NCI-H748 (cell line): ENCODE results near the gene LENG8.

Experiments used
- DNase-seq: peaks from one replicate; lab custom pipeline; 2025; ENCODE audit not compliant: unreplicated experiment; lab: John Stamatoyannopoulos, UW

LENG8 gene

DNA sequence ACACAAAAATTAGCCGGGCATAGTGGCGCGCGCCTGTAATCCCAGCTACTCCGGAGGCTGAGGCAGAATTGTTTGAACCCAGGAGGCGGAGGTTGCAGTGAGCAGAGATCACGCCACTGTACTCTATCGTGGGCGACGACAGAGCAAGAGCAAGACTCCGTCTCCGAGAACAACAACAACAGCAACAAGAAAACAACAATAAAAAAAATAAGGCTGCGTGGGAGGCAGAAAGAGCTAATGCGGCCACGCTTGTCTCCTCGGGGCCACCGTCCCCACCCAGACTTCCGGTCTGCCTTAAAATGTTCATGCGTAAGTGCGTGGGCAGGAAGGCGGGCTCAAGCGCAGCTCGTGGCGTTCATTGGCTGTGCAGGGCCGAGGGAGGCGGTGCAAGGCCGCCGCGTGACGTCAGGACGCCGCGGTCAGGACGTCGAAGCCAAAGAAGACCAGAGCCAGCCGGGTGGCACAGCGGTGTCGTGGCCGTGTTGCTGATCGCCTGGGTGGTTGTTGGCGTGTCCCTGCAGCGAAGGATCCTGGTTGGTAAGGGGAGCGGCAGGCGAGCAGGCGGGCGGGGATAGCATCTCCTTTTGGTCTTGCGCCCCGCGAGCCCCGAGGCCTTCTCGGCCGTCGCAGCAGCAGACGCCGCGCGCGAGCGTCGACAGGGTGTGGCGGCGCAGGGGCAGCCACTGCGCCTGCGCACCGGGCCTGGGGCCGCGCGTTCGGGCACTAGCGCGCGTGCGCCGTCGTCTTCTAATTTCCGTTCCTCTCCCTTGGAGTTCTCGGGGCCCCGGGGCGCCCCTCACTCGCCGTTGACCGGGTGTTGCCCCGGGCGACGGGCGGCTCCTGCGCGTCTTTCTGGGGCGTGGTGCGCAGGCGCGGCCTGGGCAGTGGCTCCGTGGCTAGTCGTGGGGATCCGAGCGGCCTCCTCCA lies at the start of gene LENG8:
Gene LENG8, plus strand, starts transcription at position 426 of the 927 bp plus-strand sequence. CDS start 2,146 bp downstream, outside the sequence.
- DNase-seq = peak; percentile 98

DNA sequence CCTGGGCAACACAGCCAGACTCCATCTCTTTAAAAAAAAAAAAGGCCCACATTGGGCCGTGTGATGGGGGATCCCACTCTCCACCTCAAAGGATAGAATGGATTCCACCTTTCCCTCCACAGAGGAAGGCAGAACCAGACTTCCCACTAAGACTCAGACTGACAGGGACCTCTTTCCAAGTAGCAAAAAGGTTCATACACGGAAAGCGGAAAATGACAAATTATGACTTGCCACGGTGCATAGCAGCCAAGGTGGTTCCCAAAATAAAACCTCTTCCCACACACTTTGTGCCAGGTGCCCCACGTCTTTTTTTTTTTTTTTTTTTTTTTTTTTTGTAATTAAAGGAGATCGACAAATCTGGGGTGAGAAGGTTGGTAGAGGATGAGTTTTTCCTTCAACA lies 48.1 kb upstream of the LENG8 start:
- DNase-seq = no peak

DNA sequence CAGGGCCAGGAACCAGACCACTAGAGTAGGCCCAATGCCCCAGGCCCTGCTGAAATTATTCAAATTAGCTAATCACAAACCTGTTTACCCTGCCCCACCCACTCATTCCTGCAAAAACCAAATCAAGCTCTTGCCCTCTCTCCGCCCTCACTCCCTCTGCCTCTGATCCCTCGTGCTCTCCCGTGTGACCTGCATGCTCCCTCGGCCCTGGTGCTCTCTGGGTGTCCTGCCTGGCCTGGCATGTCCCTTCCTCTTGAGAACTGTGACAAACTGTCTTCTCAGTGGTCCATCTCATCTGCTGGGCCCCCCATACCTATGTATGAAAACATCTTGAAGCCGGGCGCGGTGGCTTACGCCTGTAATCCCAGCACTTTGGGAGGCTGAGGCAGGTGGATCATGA lies 45.9 kb upstream of the LENG8 start:
- no peak for DNase-seq

DNA sequence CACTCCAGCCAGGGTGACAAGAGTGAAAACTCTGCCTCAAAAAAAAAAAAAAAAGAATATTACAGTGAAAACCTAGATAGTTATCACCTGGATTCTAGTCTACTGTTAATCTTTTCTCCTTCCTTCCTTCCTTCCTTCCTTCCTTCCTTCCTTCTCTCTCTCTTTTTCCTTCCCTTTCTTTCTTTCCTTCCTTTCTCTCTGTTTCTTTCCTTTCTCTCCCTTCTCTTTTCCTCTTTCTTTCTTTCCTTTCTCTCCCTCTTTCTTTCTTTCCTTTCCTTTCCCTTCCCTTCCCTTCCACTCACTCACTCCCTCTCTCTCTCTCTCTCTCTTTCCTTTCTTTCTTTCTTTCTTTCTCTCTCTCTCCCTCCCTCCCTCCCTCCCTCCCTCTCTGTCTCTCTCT lies 43.4 kb upstream of the LENG8 start:
- DNase-seq = no peak

DNA sequence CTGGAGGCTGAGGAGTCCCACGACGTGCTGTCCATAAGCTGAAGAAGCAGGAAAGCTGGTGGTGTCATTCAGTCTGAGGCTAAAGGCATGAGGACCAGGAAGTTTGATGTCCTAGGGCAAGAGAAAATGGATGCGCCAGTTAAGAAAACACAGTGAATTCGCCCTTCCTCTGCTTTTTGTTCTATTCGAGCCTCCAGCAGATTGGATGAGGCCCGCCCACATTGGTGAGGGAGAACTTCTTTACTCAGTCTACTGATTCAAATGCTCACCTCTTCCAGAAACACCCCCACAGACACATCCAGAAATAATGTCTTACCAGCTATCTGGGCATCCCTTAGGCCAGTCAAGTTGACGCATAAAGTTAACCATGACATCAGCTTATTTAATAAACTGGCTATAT lies 41.2 kb upstream of the LENG8 start:
- DNase-seq = no peak

DNA sequence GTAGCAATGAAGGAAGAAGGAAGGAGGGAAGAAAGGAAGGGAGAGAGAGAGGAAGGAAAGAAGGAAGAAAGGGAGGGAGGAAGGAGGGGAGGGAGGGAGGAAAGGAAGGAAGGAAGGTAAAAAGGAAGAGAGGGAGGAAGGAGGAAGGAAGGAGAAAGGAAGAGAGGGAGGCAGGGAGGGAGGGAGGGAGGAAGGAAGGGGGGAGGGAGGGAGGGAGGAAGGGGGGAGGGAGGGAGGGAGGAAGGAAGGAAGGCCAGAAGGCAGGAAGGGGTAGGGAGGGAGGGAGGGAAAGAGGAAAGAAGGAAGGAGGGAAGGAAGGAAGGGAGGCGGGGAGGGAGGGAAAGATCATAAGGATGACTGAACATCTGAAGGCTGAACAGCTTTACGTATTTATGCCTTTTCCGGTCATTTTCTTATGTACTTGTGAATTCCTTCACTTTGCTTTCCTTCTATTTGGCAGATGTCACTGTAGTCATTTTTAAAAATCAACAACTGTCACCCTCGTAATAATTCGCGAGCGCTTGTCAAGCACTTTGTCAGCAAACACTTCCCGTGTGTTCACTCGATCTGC lies 40.5 kb upstream of the LENG8 start:
- no peak for DNase-seq

DNA sequence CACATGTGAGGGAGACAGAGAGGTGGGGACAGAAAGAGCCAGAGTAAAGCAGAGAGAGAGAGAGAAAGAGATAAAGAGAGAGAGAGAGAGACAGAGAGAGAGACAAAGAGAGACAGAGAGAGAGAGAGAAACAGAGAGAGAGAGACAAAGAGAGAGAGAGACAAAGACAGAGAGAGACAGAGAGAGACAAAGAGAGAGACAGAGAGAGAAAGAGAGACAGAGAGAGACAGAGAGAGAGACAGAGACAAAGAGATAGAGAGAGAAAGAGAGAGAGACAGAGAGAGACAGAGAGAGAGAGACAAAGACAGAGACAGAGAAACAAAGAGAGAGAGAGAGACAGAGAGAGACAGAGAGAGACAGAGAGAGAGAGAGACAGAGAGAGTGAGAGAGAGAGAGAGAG lies 38.0 kb upstream of the LENG8 start:
- no peak for DNase-seq

DNA sequence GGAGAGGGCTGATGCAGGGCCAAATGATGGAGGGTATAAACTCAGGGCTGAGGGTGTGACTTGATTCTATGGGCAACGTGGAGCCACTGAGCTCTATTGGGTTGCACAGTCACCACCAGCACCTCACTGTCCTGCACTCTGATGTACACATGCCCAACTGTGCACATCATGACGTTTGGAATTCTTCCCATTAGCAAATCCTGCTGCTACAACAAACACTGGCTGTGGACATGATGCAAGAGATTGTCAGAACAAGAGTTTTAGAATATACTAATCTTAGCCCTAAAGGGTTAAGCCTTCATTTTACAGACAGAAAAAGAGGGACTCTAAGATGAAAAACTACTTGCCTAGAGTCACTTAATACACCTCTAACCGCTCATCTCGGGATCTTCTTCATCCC lies 36.1 kb upstream of the LENG8 start:
- DNase-seq = no peak

DNA sequence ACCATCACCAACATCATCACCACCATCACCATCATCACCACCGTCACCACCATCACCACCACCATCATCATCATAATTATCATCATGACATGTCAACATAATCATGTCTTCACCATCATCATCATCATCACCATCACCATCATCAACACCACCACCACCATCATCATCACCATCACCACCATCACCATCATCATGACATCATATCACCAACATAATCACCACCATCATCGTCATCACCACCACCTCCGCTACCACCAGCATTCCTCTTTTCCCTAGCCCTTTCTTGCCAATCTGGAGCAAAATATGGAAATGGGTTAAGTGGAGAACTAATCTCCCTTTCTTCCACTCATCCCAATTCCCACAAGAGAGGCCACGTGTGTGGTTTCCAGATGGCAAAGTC lies 34.8 kb upstream of the LENG8 start:
- no peak for DNase-seq

DNA sequence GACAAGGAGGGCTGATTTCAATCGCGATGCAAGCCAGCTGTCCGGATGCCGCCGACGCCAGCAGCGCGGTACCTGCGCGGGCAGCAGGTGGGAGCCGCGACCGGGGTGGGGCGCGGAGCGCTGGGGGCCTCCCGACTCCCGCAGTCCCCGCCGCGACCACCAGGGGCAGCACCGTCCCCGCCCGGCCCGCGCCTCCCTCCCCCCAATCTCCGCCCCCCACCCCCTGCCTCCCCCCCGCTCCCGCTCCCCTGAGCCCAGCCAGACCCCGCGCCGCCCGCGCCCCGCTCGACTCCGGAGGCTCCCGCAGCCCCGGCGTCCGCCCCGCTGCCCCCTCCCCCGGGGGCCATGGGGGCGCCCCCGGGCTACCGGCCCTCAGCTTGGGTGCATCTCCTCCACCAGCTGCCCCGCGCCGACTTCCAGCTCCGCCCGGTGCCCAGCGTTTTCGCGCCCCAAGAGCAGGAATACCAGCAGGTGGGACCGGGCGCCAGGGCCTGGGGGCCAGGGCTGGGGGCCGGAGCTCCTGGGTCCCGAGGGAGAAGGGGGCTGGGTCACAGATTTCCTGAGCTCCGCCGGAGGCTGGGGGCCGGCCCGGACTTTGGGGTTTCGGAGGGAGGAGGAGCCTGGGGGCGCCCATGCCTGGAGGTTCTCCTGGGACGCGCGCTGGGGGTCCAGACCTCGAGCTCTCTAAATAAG lies 33.6 kb upstream of the LENG8 start, which contains the start of gene TTYH1:
Gene TTYH1, plus strand, starts transcription at position 257 of the 693 bp plus-strand sequence. Its CDS starts 89 bp downstream, at position 346.
- DNase-seq = no peak

DNA sequence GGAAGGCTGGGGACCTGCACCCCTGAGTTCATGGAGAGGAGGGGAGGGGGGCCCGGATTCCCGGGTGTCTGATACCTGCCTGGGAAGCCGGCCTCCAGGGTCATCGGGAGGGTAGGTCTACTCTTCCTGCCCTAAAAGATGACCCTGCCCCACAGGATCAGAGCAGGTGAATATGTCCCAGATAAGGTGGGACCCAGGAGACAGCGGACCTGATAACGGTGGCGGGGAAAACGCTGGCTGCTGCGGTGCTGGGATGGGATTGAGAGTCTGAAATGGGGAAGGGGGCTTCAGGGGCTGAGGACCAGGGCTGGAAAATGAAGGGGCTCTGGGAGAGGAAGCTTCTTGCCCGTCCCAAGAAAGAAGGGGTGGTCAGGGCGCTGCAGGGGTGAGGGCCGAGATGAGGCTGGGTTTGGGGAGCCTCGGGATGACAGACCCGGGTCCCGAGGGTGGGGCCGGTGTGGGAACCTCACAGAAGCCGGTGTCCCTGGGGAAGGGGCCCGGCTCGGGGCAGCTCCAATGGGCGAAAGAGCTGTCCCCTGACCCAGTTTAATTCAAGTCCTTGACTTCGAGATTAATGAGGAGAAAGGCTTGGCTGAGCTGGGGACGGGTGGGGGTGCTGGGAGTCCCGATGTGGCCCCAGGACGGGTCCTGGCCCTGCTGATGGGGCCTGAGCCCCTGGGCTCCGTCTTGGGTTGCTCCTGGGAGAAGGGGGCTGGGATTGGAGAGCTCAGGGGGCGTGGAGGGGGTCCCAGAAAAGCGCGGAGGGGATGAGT lies 32.9 kb upstream of the LENG8 start:
- DNase-seq = no peak

DNA sequence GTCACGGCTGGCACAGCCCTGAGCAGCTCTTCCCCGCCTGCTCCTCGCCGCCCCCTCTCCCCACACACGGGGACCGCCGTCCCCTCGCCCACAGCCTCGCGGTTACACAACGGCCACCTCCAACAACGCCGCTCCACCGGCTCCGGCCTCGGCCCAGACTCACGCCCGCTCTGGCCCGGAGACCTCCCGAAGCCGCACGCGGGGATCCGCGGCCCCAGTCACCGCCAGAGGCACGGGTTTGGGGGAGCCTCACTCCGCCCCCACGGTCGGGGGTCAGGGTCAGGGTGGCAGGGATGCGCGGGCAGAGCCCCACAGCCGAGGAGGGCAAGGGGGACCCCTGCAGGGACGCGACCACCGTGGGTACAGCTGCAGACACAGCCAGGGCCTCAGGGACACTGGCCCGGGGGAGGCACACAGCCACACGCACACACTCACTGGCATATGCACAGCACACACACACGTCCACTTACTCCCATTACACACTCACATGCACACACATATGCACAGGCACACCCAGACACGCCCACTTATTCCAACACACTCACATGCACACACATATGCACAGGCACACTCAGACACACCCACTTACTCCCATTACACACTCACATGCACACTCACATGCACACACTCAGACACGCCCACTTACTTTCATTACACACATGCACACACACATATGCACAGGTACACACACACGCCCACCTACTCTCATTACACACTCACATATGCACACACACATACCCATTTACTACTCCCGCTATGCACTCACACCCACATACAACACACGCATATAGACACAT lies 32.1 kb upstream of the LENG8 start:
- DNase-seq = no peak

DNA sequence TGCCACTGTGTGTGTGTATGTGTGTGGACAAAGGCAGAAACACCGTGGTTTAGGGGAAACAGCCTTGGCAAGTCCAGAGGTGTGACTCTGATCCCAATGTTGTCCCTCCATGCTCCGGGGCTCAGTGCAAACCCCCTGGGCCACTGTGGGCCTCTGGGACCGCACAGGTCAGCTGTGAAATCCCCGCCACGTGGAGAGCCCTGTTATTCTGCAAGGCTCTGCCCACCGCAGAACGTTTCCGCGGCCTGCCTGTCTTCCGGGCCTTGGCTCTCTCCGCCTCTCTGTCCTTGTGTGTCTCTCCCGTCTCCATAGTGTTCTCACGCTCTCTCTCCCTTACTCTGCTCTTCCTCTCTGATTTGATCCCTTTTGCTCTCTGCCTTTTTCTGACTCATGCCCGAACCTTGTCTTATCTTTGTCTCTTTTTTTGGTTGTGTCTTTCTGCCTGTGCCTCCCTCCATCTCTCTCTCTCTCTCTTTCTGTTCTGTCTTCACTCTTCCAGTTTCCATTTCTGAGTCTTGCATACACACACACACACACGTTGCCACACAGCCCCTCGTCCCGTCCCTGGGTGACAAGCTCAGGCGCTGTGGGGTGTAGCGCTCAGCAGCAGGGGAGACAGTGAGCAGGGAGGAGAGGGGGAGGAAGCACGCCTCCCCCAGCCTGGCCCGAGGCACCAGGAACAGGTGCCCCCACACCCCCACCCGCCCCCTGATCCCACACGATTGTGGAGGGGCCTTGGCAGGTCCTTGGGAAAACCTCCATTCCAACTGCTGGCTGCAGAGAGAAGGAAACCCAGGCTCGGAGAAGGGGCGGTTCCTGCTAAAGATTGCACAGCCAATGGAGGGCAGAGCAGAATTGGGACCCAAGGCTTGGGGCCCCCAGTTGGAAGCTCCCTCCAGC lies 30.7 kb upstream of the LENG8 start:
- no peak for DNase-seq

DNA sequence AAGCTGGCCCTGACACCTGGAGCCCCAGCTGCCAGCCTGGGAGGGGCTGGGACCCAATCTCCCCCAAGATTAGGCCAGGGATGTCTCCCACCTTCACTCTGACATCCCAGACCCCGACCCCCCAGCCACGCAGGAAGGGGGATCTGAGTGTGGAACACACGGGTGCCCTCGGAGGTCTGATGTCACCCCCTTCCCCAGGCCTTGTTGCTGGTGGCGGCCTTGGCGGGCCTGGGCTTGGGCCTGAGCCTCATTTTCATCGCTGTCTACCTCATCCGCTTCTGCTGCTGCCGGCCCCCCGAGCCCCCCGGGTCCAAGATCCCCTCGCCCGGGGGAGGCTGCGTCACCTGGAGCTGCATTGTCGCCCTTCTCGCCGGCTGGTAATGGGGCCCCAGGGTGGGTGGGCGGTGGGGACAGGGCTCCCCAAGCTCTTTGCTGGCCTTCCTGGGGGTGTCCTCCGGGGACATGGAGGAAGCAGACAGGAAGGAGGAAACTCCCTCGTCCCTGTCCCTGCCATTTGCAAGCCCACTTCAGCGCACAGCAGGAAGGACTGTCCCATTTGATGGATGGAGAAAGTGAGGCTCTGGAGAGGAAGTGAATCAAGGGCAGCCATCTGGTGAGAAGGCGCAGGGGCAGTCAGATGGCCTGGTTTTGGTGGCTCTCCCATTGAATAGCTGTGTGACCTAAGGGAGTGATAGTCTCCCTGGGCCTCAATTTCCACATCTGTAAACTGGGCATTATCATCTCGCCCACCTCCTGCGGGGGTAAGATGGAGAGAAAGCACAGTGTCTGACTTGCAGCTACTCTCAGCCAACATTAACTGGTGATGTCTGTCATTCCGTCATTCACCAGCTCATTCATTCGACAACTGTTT lies 29.8 kb upstream of the LENG8 start:
- DNase-seq = no peak

DNA sequence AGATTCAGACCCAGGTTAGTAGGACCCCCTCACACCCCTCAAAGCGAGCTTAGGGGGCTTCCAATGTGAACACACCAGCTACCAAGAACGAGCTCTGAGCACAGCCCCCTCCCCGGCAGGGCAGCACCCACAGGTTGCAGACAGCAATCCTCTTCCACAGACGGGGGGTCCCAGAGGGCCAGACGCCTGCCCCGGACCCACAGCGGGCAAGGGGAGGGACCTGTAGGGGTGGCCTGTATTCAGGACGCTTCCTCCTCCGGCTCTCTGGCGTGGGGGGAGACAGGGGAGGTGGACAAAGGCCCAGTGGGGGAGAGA lies 29.0 kb upstream of the LENG8 start:
- DNase-seq = no peak

DNA sequence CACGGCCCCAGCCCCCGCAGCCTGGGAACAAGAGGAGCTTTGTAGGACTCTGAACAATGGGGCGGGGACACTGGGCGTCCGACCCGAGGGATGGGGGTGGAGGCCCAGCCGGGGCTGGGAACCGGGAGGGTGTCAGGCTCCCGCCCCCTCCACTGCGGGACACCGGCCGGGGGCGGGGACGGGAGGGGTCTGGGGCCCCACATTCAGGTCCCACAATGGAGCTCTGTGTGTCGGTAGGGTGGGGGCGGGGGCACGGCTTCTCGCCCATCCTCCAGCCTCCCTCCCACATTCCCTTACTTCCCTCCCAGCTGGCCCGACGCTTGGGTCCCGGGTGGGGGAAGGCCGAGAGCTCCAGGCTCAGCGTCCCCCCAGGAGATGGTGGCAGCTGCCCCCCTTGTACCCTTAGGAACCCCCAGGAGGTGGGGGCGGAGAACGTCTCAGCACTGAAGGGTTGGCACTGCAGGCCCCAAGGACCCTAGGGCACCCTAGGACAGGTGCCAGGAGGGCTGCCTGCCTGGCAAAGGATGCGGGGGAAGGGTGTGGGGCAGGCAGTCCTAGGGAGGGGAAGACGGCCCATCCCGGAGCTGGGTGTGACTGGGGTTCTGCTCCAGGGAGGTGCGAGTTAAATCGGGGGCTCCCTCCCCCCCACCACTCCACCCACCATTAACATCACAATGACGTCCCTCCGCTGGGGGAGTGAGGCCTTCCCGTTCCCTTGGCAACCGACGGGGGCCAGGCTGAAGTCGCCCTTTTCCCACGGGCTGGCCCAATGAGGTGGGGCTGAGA lies 28.4 kb upstream of the LENG8 start:
- DNase-seq = no peak

DNA sequence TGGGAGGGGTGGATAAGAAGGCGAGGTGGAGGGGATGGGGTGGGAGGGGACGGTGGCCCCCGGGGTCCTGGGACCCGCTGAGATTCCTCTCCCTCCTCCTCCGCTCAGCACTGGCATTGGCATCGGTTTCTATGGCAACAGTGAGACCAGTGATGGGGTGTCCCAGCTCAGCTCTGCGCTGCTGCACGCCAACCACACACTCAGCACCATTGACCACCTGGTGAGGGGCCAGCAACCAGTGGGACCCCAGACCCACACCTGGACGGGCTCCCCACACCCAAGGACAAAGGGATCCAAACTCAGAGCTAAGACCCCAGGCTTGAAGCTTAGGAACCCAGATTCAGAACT lies 27.9 kb upstream of the LENG8 start:
- peak; percentile 38 for DNase-seq

DNA sequence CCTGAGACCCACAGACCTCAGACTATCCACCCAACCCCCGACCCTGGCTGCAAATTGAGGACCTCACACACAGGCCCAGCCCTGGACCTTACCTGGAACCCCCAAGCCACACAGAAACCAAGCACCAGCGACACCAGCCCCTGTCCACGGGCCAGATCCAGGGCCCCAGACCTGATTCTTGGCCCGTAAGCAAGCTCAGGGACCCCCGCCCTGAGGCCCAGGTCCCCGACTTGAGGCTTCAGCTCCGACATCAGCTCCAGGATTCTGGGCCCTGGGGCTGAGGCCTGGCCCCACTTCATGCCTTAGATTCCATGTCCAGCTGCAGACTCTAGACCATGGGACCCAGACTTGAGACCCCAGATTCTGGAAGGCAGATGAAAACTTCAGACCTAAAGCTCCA lies 27.5 kb upstream of the LENG8 start:
- DNase-seq = no peak
